Fibroblast of the conjunctiva (primary cell): ENCODE measurements around the gene COL26A1.
"Not testable (repeated sequence)": the region's sequence is repeated elsewhere in the genome, so short reads cannot be mapped to it uniquely, and the experiment has no call there.

Experiments
- DNase-seq: peaks from one replicate; pipeline ENCODE4 v3.0.0-alpha.2; 2010; ENCODE audit warnings: low read depth

The COL26A1 gene

DNA sequence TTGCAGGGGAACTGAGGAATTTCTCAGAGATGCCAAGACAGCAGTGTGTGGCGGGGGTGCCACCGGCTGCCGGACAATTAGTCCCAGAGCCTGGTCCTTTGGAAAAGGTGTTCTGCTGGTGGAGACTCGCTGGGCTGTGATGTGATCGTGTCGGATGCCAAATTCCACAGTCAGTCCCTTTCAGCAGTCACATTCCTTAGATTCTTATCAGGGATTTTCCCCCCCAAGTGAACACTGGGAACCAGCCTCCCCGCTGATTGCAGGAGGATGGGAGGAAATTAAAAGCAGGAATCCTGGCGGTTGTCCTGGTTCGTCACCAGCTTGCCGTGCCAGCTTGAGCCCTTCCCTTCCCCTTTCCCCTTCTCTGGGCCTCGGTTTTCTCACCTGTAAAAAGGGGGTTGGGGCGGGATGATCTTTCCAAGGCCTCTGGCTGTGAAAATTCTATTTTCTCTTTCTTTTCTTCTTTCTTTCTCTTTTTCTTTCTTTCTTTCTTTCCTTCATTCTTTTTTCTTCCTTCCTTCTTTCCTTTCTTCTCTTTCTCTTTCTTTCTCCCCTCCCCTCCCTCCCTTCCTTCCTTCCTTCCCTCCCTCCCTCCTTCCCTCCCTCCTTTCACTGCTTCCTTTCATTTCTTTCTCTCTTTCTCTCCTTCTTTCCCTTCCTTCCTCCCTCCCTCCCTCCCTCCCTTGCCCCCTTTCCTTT lies 39.6 kb downstream of the COL26A1 start:
- DNase-seq: no peak

DNA sequence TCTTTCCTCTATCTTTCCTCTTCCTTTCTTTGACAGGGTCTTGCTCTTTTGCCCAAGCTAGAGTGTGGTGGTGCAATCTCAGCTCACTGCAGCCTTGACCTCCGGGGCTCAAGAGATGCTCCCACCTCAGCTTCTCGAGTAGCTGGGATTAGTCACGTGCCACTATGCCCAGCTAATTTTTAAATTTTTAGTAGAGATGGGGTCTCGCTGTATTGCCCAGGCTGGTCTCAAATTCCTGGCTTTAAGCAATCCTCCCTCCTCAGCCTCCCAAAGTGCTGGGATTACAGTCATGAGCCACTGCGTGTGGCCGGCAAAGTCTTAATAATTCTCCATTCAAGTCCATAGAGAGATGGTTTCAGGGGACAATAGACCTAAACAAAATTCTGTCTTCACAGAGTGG lies 40.2 kb downstream of the COL26A1 start:
- no peak for DNase-seq

DNA sequence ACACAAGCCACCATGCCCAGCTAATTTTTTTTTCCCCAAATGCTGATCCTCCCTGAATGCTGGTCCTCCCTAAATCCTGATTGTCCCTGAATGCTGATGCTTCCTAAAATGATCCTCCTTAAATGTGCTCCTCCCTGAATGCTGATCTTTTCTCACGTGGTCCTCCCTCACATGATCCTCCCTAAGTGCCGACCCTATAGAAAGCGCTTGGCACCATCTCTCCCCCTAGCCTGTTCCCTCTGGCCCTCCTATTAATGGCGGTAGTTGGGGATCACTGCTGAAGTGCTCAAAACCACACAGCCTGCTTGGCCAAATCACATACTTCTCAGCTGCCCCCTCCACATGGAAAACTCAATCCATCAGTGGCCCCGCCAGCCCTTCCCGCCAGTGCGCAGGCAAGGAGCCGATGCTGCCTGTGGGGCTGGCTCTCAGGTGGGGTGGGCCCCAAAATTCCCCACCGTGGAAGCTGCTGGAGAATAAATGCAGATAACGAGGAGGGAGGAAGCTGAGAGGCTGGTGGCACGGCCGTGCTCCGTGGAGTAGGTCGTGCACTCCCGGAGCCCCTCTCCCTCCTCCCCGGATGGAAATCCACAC lies 42.9 kb downstream of the COL26A1 start:
- no peak for DNase-seq

DNA sequence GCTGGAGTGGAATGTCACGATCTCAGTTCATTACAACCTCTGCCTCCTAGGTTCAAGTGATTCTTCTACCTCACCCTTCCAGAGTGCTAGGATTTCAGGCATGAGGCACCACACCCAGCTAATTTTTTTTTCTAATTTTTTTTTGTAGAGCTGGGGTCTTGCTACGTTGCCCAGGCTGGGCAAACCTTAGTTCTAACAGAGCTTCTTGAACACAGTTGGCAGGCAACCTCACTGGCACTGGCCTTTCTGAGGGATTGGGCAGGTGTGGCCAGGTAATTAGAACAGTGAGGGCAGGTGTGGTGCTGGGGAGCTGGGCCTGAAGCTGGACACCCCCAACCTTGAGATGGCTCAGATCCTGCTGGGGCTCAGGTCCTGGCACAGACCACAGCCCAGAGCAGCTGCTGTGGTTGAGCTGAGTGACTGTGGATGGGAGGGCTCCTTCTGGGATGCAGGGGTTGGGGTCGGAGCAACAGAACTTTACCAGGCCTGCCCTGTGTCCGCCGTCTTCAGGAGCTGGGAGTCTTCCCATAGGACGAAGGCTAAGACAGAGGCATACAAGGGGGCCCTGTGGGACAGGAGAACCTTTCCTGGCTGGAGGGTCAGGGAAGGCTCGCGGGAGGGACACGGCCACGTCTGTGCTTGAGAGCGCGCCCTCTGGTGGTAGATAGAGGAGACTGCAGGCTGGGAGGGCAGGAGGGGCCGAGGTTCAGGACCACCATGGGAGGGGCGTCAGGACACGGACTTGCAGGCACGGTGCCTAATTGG lies 48.2 kb downstream of the COL26A1 start:
- no peak for DNase-seq

DNA sequence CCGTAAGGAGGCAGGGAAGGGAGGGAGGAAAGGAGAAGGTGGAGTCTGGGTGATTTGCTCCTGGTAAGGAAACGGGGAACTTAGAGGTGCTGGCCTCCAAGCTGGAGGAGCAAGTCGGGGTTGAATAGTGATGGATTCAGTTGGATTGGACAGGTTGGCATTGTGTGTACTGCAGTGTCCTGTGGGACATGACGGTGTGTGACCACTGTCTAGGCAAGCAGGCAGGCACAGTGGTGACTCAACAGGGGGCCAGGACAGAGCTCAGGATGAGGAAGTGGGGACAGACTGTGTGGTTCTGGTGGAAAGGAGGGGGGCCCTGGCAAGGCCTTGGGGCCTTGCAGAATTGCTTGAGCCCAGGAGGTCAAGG lies 48.8 kb downstream of the COL26A1 start:
- no peak for DNase-seq

DNA sequence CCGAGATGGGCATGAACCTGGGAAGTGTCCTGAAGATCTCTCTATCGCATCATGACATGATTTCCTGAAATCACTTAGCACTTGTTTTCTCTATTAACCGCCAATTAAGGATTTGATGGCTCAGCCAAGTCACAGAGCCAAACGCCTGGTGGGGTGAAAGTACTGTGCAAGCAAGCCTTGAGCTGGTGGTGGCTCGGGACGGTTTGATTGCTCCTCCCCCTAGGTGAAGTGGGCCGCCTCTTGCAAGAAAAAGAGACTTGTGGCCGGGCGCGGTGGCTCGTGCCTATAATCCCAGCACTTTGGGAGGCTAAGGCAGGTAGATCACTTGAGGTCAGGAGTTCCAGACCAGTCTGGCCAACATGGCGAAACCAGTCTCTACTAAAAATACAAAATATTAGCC lies 50.3 kb downstream of the COL26A1 start:
- DNase-seq: no peak

DNA sequence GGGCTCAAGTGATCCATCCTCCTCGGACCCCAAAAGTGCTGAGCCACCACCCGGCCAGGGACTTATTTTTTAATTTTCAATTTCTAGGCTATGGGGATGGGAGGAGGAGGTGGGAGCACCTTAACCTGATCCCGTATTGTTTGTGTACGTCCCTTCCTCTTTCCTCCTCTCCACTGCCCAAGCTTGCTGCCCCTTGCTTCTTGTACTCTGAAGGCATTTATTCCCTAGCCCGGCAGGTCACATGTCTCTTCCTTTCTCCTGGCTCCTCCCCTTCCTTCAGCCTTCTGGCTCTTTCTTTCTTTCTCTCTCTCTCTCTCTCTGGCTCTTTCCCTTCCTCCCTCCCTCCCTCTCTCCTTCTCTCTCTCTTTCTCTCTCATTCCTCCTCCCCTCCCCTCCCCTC lies 56.0 kb downstream of the COL26A1 start:
- DNase-seq: no peak

DNA sequence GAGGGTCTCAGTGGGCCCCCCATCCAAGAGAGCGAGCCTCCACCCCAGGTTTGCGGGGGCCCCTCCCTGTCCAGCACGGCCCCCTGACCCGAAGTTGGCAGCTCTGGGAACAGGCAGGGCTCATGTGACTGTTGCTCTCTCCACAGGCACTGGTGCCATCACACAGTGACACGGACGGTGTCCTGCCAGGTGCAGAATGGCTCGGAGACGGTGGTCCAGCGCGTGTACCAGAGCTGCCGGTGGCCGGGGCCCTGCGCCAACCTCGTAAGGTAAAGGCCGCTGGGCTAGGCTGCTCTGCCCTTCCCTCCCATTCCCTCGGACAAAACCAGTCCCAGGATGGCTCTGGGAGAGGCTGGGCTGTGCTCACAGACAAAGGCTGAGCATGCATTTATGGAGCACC lies 57.2 kb downstream of the COL26A1 start:
- no peak for DNase-seq

DNA sequence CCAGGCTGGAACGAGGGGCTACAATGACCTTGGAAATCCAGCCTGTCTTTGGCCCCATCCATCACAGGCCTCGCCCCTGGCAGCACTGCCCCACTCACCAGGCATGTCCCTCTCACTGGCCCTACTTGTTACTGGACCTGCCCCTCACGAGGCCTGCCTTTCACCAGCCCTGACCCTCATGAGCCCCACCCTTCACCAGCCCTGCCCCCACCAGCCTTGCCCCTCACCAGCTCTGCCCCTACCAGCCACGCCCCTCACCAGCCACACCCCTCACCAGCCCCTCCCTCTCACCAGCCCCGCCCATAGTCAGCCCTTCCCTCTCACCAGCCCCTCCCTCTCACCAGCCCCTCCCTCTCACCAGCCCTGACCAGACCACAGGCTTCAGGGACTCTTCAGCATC lies 57.8 kb downstream of the COL26A1 start:
- no peak for DNase-seq

DNA sequence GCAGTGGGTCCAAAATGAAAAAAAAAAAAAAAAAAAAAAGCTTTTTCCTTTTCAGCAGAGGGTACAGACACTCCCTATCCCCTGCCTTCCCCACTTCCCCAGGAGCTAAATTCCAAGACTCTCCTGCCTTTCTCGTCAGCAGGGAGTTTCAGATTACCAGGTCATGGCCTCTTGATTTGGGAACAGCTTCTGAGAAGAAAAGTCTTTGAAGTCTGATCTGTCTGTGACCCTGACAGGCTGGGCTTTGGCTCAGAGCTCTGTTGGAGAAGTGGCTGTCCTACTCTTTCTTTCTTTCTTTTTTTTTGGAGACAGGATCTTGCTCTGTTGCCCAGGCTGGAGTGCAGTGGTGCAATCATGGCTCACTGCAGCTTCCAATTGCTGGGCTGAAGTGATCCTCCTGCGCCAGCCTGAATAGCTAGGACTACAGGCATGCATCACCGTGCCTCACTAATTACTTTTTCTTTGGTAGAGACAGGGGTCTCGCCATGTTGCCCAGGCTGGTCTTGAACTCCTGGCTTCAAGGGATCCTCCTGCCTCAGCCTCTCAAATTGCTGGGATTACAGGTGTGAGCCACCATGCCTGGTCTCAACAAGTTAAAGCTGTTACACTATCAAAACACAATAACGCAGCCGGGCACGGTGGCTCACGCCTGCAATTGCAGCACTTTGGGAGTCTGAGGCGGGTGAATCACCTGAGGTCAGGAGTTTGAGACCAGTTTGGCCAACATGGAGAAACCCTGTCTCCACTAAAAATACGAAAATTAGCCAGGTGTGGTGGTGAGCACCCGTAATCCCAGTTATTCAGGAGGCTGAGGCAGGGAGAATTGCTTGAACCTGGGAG lies 59.9 kb downstream of the COL26A1 start:
- no peak for DNase-seq

DNA sequence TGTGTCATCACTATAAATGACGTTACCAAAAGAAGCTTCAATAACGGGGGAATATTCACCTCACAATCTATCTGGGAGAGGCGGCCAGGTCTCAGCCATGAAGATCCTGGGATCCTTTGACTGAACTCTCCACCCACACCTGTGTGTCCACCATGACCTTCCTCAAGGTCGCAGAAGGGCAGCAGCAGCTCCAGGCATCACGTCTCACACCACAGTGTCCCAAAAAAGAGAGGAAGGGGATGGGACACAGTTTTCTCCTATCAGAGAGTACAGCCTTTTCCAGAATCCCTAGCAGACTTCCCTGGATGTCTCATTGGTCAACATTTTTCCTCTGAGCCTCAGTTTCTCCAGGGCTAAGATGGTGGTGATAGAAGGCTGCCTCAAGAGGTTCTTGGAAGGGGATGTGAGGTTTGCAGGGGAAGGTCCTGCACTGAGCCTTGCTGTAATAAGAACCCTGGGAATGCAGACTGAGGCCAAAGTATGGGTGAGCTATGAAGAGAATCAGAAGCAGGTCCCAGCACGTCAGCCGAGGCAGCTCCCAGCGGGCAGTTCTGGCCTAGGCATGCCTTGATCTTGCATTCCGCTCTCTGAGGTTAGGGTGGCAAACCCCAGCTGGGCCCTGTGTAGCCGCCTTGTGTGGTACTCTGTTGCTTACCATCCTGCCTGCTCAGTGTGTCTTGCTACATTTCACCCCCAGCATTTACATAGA lies 63.8 kb downstream of the COL26A1 start:
- DNase-seq: no peak

DNA sequence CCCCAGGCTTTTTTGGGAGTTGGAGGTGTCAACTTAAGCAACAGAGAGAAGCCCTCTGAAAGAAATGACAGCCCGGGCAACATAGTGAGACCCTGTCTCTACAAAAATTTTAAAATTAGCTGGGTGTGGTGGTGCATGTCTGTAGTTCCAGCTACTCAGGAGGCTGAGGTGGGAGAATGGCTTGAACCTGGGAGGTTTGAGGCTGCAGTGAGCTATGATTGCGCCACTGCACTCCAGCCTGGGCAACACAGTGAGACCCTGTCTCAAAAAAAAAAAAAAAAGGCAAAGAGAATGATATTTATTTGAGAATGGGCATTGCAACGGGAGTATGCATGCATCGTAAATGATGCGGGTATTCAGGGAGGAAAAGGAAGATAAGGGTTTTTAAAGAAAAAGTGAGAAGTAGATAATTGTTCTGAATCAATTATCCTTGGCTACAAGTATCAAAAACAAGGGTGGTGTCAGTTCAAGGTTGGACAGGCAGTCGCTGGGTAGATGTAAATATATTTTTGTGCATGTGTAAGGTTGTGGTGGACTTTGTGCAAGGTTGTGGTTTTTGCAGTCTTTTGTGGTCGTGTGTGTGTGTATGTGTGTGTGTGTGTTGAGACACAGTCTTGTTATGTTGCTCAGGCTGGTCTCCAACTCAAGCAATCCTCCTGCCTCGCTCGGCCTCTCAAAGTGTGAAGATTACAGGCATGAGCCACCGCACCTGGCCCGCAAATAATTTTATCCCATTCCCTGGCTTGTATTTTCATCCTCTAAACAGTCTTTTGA lies 65.6 kb downstream of the COL26A1 start:
- no peak for DNase-seq

DNA sequence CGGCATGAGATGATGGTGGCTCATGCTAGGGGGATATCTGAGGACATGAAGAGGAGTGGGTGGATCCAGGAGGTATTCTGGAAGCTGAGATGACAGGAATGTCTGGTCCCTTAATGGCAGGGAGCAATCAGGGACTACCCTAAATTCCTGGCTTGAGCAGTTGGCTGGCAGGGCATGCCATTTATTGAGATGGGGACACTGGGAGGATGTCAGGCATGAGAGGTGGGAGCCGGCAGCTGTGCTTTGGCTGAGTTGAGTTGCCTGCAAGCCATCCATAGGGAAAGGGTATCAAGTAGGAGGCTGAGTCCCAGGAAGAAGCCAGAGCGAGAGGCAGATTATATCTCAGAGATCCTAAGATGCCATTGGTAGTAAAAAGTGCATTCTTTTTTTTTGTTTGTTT lies 69.6 kb downstream of the COL26A1 start:
- DNase-seq: no peak

DNA sequence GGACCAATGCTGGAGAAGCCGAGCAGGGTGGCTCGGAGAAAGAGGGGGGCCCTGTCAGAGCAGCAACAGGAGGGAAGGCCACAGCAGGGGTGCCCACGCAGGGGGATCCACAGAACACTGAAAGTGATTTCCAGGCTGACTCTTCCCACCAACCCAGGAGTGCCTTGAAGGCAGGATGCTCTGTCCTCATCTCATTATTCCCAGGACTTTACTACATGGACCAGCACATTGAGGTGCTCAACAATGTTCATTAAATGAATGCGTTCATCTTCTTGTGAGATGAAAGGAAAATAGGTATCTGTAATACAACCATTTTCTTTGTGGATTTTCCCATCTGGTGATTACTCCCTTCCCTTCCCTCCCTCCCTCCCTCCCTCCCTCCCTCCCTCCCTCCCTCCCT lies 71.0 kb downstream of the COL26A1 start:
- no peak for DNase-seq

DNA sequence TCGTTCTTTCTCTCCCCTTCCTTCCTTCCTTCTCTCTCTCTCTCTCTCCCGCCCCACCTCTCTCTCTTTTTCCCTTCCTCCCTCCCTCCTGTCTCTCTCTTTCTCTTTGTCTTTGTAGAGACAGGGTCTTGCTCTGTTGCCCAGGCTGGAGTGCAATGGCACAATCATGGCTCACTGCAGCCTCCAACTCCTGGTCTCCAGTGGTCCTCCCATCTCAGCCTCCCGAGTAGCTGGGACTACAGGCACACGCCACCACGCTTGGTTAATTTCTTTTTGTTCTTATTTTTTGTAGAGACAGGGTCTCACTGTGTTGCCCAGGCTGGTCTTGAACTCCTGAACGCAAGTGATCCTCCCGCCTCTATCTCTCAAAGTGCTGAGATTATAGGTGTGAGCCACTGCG lies 71.5 kb downstream of the COL26A1 start:
- not testable (repeated sequence) for DNase-seq

DNA sequence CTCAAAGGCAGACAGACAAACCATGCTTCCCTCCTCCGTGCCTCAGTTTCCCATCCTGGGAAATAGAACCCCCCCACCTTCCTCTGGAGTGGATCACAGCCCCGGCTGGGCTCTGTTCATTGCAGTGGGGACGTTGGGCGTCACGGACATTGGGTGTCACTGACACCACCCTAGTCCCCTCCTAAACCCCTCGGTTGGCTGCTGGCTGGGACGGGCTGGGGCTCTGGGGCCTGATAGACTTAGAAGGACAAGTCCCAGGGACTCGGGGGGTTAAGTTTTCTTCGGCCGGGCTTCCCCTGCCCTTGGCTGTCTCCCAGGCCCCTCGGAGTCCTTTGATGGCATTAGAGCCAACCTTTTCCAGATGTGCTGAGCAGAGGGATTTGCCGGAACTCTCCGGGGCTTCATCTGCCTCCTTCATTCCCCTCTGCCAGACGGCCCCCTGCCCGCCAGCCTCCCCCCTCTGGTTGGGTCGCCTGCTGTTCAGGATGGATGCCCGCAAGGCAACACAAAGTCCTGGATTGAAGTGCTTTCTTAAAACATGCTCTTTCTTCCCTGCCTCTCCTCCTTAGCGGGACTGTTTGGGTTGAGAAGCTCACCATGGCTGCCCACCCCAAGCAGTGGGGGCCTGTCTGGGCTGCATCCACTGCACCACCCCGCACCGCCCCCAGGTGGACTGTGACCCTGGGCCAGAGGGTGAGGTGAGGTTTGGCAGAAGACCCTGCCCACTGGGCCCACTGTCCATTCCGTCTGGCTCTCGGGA lies 73.0 kb downstream of the COL26A1 start:
- no peak for DNase-seq

DNA sequence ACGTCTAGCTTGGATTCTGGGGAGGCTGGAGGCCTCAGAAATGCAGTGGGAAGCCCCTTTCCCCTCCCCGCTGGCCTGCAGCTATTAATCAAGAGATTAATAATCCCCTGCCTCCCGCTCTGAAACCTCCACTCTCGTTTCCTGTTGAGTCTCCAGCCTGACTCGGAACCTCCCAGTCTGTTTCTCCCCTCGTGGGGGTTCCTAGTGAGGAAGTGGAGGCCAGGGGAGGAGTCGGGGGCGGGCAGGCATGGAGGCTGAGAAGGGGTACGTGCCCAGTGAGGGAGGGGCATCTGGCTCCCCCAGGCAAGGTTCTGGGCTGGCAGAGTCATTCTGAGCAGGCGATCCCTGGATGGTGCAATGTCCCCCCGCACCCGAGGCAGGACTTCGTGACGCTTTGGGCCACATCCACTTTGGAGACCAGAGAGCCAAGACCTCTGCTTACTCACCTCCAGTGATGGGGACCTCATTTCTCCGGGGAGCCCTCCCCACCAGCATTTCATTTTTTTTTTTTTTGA lies 73.6 kb downstream of the COL26A1 start:
- DNase-seq: no peak

DNA sequence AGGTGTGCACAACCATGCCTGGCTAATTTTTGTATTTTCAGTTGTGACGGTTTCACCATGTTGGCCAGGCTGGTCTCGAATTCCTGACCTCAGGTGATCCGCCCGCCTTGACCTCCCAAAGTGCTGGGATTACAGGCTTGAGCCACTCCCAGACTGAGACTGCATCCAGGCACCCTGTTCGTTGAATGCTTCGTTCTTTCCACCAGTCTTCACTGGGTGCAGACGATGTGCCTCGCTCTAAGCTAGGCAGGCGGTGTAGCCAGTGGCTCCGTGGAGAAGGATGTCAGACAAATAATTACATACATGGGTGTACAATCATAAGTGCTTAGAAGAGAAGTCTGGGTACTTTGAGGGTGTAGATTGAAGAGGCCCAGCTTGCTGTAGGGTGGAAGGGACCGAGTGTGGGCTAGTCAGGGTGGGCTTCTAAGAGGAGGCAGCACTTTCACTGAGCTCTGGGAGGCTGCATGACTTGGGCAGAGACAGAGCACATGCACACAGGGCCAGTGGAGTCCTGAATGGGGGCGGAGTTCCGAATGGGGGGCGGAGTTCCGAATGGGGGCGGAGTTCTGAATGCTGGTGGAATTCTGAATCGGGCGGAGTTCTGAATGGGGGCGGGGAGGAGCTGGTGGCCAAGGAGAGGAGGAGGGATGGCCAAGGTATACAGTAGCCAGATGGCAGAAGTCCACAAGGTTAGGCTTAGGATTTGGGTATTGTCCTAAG lies 74.3 kb downstream of the COL26A1 start:
- no peak for DNase-seq

DNA sequence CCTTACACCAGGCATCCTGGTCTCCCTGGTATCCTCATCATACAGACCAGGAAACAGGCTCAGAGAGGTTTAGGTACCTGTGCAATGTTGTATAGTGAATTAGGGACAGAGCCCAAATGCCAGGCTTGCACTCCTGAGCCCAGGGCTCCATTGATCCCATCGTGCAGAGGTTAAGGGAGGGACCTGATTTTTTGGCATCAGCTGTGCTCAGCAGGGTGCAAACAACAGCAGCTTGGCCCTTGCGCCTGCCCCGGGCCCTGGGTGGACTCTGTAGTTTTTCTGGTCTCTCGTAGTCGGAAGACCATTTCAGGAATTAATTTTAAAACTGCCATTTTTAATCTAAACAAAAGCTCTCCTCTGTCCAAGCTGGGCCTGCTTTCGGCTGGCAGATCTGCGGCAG lies 79.2 kb downstream of the COL26A1 start:
- no peak for DNase-seq
